GM19395 (cell line): Measurements from ENCODE around the gene GCNT4.
A peak's percentile ranks its signal among the peaks of the same experiment; 100 is the strongest.

Experiments
- ATAC-seq: cut with Tn5 transposase; IDR thresholded peaks from one replicate; pipeline ENCODE4 v1.9.1; 2021; ENCODE audit warnings: mild to moderate bottlenecking, moderate library complexity; ENCODE audit not compliant: unreplicated experiment

Gene GCNT4

GRCh38 chr5:75051217-75051751 lies 1.1 kb downstream of the GCNT4 start:
- no peak for ATAC-seq

- no peak for ATAC-seq
Measured at GRCh38 chr5:75050415-75050814, 1.9 kb downstream of the GCNT4 start.

- no peak for ATAC-seq
Measured at GRCh38 chr5:75049456-75050351, 2.7 kb downstream of the GCNT4 start.

GRCh38 chr5:75048457-75048953 lies 3.9 kb downstream of the GCNT4 start:
- peak; percentile 62 for ATAC-seq

DNA sequence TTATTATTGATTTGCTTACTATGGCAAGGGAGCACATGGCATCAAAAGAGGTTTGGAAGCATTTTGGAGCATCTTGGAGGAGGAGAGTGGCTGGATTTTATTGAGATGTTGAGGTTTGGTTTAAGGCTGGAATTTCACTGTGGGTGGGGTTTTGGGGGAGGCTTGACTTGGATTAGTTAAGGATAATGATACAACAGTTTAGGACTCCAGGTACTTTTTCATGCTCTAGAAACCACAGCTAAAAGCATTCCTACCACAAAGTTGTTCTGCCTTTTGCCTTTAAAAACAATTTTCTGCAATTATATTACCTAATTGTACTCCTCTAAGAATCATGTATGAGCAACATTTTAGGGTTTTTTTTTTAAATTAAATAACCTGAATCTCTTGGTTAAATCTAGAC lies 5.0 kb downstream of the GCNT4 start:
- no peak for ATAC-seq

DNA sequence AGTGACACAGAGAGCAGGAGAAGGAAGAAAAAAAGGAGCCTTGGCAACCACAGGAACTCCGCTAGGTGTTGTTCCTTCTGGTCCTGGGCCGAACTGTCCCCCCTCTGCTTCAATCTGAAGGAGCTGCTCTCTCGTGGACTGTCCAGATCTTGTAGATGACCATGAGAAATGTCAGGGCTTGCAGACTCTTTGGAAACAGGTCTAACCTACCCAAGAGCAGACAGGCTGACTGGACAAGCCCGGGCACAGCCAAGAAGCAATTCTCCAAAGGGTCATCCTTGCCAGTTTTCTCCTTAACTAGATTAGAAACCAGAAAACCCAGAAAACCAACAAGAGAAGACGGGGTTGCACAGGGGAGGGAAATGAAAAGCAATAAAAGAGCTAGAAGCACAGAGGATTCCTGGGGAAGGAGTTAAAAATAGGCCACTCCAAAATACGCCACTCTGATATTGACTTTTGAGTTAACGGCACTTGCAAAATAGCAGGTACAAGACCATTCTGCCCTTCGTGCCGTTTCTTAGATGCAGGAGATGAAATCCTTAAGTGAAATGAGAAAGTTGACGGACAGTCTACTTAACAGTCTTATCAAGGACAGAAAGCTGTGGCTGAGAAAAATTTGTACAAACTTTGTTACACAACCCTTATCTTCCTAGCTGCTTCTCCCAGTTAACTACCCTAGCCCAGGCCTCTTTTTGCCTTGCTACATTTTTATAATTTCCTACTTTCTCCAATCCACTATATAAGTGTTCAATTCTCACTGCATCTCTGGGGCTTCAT lies 5.8 kb downstream of the GCNT4 start:
- ATAC-seq, result no peak

DNA sequence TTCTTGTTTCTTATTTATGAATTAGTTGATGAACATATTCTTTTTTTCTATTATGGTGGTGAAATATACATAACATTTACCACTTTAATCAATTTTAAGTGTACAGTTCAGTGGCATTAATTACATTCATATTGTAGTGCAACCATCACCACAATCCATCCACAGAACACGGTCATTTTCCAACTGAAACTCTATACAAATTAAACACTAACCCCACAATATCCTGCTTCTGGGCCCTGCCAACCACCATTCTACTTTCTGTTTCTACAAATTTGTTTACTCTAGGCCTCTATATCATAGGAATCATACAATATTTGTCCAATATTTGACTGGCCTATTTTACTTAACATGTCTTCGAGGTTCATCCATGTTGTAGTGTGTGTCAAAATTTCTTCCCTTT lies 7.3 kb downstream of the GCNT4 start:
- no peak for ATAC-seq

DNA sequence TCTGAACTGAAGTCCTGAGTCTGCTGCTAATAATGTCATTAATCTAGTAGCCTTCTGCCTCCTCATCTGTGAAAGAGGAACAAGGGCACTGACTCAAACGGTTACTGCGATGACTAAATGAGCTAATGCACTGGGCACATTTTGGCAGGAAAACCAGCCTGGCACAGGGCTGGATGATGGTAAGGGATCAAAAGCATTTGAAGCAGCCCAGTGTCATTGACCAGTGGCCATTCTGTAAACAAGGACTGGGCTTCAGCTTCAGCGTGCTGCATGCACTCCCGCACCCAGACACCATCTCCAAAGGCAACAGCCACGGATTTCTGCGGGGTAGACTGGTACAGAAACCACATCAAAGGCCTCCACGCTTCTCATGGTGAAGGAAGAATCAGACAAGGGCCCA lies 8.0 kb downstream of the GCNT4 start:
- no peak for ATAC-seq

GRCh38 chr5:75043633-75044264 lies 8.6 kb downstream of the GCNT4 start:
- ATAC-seq, result no peak

GRCh38 chr5:75042522-75042921 lies 9.8 kb downstream of the GCNT4 start:
- ATAC-seq, result no peak

DNA sequence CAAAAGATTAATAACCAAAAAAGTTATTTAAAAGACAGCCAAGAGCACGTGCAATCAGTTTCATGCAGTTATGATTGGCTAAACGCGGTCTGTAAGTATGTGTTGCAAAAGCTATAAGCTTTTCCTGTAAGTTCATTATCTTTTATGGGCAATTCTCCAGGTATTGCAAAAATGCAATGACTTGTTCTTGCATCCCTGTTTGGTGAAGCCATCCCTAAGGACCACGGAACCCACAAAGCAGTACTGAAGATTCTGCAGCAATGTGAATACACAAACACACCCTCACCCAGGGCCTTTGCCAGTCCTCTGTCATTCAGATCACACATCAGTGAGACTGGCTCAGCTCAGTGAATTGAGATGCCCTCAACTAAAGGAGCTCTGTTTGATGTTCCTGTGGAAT lies 11.4 kb downstream of the GCNT4 start:
- no peak for ATAC-seq

GRCh38 chr5:75037106-75037505 lies 15.3 kb downstream of the GCNT4 start:
- no peak for ATAC-seq

DNA sequence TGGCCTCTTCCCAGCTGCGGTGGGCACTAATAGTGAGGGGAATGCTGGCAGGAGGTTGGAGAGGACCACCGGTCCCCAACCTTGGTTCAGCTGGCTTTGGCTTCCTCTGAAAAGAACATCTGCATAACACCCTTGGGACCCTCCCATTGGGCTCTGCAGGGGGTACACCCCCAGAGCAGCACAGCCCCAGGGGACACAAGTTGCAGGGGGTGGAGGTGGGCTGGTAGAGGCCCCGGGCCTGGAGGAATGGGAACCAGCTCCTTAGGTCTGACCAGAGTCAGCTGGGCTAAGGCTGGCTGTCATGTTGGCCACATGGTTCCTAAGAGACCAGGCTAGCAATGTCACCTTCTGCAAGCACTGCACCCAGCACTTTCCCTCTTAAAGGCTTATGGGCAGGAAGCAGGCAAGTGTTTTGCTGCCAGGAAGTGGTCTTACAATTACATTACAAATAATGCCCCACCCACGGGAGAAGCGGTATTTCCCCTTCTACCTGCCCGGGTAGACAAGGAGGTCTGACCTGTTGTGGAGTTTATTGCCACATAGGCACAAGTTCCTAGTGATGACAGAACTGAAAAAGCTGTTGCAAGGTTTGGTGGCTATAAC lies 18.1 kb downstream of the GCNT4 start:
- ATAC-seq, result no peak

DNA sequence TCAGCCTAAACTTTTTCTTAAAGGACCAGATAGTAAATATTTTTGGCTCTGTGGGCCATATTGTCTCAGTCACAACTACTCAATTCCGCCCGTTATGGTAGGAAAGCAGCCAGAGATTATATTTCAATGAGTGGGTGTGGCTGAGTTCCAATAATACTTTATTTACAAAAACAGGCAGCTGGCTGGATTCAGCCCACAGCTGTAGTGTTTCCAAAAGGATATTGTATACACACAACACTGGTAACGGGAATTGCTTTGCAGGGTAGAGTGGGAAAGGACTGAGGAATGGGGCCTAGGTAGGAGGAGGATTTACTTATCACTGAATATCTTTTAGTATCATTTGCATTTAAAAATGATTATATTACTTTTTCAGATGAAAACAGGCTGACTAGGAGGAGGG lies 21.0 kb downstream of the GCNT4 start:
- no peak for ATAC-seq

GRCh38 chr5:75028090-75028489 lies 24.3 kb downstream of the GCNT4 start:
- no peak for ATAC-seq

DNA sequence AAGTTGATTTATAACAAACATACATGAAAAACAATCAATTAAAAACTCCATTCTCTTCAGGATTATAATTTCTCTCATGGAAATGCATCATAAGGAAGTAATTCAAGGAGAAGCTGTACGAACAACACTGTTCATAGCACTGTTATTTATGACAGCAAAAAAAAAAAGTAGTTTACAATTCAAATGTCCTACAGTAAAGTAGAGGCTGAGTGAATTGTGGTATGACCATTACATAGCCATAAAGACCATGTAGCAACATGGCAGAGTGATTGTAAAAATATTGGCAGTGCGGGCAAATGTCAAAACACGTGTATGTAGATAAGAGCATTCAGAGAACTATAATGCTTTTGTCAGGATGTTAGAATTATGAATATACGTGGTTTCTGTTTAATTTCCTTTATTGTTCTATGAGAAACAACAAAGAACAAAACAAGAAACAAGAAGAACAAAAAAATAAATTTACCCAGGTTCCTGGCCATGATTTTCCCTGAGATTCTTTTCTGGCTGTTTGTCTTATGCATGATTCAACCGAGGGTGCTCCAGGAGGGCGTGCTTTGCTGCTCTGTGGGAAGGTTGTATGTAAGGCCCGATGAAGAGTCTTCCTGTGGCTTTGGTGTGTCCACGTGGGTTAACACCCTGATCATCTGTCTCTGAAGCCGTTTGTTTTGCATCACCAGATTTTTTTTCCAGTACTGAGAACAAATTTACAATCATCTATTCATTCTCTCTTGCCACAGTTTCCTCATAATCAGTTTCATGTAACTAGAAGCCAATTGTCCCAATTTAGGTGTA lies 28.8 kb downstream of the GCNT4 start:
- no peak for ATAC-seq

DNA sequence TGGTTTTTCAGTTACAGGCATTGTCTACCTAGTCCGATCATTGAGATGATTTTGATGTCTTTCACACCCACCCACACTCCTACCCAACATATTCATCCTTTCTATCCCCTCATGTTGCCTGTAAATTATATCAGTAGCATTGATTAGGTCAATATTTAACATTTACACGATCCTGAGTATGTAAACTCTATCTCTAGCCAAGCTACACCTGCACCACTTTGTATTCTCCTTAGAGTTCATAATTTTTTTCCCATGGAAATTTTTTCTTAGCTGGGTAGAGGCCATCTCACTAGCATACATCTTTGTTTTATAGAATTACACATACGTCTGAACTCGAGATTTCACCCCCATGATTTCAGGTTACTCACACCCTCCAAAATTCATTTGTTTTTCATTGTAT lies 30.6 kb downstream of the GCNT4 start:
- no peak for ATAC-seq

DNA sequence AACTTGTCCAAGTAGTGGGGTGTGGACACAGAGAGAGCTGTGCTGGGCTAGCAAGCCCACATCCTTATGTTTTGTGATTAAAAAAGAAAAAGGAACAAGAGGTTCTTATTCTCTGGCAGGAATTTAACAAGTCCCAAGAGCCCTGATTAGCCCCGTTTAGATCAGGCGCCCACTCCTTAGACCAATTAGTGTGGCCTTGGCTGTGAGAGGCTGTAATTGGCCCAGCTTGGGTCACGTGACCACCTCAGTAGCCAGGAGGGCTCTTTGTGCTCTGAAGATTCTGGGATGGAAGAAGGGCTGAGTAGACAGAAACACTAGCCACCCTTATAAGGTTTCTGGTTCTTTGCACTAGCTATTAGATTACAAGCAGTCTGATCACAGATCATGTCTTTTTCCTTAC lies 31.1 kb downstream of the GCNT4 start:
- no peak for ATAC-seq

DNA sequence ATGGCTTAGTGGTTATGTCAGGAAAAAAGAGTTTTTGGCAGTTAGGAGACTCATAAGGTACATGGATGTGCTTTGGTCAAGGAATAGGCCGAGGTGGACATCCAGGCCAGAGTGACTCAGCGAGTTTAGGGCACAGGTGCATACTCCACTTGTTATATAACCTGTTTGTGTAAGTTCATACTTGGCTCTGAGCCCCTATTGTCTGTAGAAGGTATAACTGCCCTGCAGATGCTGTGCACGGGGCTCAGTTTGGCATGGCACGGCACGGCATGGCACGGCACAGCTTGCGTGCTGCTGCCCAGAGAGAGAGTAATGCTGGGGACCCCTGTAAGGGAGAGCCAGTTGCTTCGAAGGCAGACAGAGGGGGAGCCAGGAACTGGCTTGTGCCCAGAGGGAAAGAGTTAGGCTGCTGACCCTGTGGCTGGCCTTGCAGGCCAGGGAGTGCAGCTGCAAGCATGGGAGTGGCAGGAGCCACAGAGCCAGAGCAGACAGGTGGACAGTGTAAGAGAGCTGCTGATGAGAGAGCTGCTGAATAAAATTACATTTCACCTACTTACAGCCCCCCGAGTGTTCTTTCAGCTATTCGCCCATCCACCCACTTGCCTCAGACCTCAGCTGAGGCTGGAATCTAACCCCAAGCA lies 32.2 kb downstream of the GCNT4 start:
- ATAC-seq, result no peak
